Kidney epithelial cell (primary cell): ENCODE measurements around the gene PPIH. TPM values are rescaled to one million over a fixed set of nuclear protein-coding genes. Genes with fewer than 3 reads are reported as not detected.

Experiments
- DNase-seq: peaks from one replicate; pipeline ENCODE4 v3.0.0-alpha.2; 2010; ENCODE audit warnings: low read depth
- H3K27me3 ChIP-seq: 2 replicates; pipeline ENCODE4 v1.6.0; 2011; ENCODE audit warnings: low read length; ENCODE audit not compliant: control insufficient read depth, insufficient read depth
- H3K36me3 ChIP-seq: 2 replicates; pipeline ENCODE4 v1.5.1; 2011; ENCODE audit warnings: low read length; ENCODE audit not compliant: control insufficient read depth, insufficient read depth
- H3K4me3 ChIP-seq: 2 replicates; pipeline ENCODE4 v1.5.1; 2011; ENCODE audit warnings: low read depth, mild to moderate bottlenecking, control low read depth, low read length
- CTCF ChIP-seq: IDR thresholded peaks from 2 replicates; pipeline ENCODE4 v1.5.1; 2011; ENCODE audit warnings: mild to moderate bottlenecking, moderate library complexity, low read length, control low read depth, inconsistent platforms; ENCODE audit not compliant: insufficient read depth, poor library complexity, severe bottlenecking
- total RNA-seq: library from RNA; depleted of rRNA; stranded (reverse); fragments of >200 nt; gene quantifications from 2 replicates; pipeline ENCODE4 v1.2.3, GENCODE V29; 2015

PPIH gene
- total RNA-seq, 1 donor from 2014 or later: 43.7 TPM

GRCh38 chr1:42646056-42646455 is 12.2 kb upstream of the PPIH start:
- Histone ChIP-seq H3K4me3 (no peak overlapping the region), H3K27me3 (no peaks in the 10 kb centered on the region), H3K36me3 (no peaks in the 10 kb centered on the region)
- no peak for DNase-seq
- no peak for TF ChIP-seq CTCF

GRCh38 chr1:42657201-42657600 is 1.0 kb upstream of the PPIH start:
- H3K36me3 ChIP-seq: no peaks in the 10 kb centered on the region
- no peak for TF ChIP-seq CTCF
- H3K4me3 ChIP-seq: no peak overlapping the region
- H3K27me3 ChIP-seq: no peaks in the 10 kb centered on the region
- no peak for DNase-seq

- no peak for DNase-seq
- no peaks in the 10 kb centered on the region for H3K27me3 ChIP-seq
- H3K4me3 ChIP-seq: peak overlapping the region; percentile 90
- no peaks in the 10 kb centered on the region for H3K36me3 ChIP-seq
- TF ChIP-seq CTCF: no peak
These were observed 684 bp downstream of the PPIH start for GRCh38 chr1:42658877-42659337.

GRCh38 chr1:42660907-42661500 is 2.8 kb downstream of the PPIH start:
- TF ChIP-seq CTCF: no peak
- Histone ChIP-seq H3K4me3 (no peak overlapping the region), H3K36me3 (peaks cover 2% of the 10 kb centered on the region), H3K27me3 (no peaks in the 10 kb centered on the region)
- DNase-seq: no peak

- H3K27me3 ChIP-seq: no peaks in the 10 kb centered on the region
- no peak overlapping the region for H3K4me3 ChIP-seq
- H3K36me3 ChIP-seq: peaks cover 3% of the 10 kb centered on the region
- no peak for DNase-seq
- TF ChIP-seq CTCF: no peak
These were observed 11.7 kb downstream of the PPIH start for GRCh38 chr1:42669936-42670335.

- DNase-seq: no peak
- peaks cover 2% of the 10 kb centered on the region for H3K36me3 ChIP-seq
- TF ChIP-seq CTCF: no peak
These were observed 12.2 kb downstream of the PPIH start for GRCh38 chr1:42670425-42670824.

More at GRCh38 chr1:42670425-42670824, 12.2 kb downstream of the PPIH start:
- H3K4me3 ChIP-seq: no peak overlapping the region
- H3K27me3 ChIP-seq: no peaks in the 10 kb centered on the region
